GM18505 (cell line): ENCODE data around the gene NID1.

Experiments
- ATAC-seq: cut with Tn5 transposase; IDR thresholded peaks from one replicate; pipeline ENCODE4 v1.9.1; 2021; ENCODE audit not compliant: unreplicated experiment
- POLR2A ChIP-seq: IDR thresholded peaks from 4 replicates; pipeline ENCODE4 v1.6.1; 2011; ENCODE audit warnings: borderline replicate concordance; ENCODE audit not compliant: insufficient read depth, insufficient read length; ENCODE audit errors: extremely low read depth

NID1 gene, protein sequence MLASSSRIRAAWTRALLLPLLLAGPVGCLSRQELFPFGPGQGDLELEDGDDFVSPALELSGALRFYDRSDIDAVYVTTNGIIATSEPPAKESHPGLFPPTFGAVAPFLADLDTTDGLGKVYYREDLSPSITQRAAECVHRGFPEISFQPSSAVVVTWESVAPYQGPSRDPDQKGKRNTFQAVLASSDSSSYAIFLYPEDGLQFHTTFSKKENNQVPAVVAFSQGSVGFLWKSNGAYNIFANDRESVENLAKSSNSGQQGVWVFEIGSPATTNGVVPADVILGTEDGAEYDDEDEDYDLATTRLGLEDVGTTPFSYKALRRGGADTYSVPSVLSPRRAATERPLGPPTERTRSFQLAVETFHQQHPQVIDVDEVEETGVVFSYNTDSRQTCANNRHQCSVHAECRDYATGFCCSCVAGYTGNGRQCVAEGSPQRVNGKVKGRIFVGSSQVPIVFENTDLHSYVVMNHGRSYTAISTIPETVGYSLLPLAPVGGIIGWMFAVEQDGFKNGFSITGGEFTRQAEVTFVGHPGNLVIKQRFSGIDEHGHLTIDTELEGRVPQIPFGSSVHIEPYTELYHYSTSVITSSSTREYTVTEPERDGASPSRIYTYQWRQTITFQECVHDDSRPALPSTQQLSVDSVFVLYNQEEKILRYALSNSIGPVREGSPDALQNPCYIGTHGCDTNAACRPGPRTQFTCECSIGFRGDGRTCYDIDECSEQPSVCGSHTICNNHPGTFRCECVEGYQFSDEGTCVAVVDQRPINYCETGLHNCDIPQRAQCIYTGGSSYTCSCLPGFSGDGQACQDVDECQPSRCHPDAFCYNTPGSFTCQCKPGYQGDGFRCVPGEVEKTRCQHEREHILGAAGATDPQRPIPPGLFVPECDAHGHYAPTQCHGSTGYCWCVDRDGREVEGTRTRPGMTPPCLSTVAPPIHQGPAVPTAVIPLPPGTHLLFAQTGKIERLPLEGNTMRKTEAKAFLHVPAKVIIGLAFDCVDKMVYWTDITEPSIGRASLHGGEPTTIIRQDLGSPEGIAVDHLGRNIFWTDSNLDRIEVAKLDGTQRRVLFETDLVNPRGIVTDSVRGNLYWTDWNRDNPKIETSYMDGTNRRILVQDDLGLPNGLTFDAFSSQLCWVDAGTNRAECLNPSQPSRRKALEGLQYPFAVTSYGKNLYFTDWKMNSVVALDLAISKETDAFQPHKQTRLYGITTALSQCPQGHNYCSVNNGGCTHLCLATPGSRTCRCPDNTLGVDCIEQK

DNA sequence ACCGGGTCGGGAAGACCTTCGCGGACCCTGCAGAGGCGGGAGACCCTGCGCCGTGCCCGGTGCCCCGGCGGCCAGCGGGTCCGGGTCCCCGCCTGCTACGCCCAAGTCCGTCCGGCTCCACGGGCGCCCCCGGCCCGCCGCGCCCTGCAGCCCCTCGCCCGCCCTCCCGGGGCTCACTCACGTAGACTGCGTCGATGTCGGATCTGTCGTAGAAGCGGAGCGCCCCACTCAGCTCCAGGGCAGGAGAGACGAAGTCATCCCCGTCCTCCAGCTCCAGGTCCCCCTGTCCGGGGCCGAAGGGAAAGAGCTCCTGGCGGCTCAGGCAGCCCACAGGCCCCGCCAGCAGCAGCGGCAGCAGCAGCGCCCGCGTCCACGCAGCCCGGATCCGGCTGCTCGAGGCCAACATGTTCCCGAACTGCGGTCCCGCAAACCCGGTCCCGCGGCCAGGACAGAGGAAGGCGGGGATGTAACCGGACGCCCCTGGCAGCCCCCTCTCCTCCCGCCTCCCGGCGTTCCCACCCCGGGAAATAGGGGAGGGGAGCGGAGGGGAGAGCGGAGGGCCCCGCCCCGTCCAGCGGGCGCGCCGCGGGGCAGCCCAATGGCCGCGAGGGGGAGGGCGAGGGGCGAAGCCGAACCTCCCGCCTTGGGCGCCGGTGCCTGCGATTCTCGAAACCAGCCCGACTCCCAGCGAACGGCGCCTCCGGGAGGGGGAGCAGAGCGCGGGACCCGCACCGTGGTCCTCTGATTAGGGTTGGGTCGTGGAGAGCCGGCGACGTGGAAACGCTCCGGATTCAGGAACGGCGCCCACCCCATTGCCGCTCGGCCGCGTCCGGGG, at the start of gene NID1:
Gene NID1 (minus strand): TSS at position 417 of the 835 bp plus-strand sequence. CDS start 11 bp downstream, at position 406.
- ATAC-seq = no peak

GRCh38 chr1:236114076-236114747, 49.3 kb upstream of the NID1 start:
- TF ChIP-seq POLR2A = no peak

More for the DNA sequence above, at the start of gene NID1:
- no peak for TF ChIP-seq POLR2A

DNA sequence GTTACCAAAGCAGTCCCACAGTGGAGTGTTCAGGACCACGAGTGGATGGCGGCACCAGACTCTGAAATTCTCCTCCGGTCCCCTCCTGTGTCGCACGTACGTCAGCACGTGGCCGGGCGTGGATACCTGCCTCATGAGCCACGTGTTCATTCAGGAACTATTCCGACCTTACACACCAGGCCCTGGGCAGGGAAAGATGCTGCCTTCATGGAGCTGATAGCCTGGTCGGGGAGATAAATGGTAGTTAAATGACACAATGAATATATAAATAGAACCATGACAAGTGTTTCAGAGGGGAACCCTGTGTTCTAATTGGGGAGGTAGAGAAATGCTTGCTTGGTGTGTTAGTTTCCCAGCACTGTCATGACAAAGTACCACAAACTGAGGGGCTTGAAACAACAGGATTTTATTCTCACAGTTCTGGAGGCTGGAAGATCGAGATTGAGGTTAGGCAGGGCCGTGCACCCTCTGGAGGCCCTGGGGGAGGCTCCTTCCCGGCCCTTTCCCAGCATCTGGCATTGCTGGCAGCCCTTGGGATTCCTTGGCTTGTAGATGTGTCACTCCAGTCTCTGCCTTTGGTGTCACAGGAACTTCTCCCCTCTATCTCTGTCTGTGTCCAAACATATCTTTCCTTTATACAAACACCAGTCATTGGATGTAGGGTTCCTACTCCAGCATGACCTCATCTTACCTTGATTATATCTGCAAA, 48.6 kb upstream of the NID1 start:
- TF ChIP-seq POLR2A = no peak
- ATAC-seq = no peak

More at GRCh38 chr1:236114076-236114747, 49.3 kb upstream of the NID1 start:
- ATAC-seq = no peak

- no peak for ATAC-seq
- TF ChIP-seq POLR2A = no peak
Observed at GRCh38 chr1:236112332-236112627, 47.4 kb upstream of the NID1 start.

DNA sequence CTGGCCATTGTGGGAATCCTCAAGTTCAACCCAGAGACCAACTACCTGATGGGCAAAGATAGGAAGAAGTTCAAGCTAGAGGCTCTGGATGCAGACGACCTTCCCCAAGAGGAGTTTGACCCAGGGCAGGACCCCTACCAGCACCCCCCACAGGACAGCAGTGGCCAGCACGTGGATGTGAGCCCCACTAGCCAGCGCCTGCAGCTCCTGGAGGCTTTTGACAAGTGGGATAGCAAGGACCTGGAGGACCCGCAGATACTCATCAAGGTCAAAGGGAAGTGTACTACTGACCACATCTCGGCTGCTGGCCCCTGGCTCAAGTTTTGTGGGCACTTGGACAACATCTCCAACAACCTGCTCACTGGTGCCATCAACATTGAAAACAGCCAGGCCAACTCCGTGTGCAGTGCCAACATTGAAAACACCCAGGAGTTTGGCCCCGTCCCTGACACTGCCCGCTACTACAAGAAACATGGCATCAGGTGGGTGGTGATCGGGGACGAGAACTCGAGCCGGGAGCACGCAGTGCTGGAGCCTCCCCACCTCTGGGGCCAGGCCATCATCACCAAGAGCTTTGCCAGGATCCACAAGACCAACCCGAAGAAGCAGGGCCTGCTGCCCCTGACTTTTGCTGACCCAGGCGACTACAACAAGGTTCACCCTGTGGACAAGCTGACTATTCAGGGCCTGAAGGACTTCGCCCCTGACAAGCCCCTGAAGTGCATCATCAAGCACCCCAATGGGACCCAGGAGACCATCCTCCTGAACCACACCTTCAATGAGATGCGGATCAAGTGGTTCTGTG, 46.8 kb upstream of the NID1 start:
- ATAC-seq = no peak

DNA sequence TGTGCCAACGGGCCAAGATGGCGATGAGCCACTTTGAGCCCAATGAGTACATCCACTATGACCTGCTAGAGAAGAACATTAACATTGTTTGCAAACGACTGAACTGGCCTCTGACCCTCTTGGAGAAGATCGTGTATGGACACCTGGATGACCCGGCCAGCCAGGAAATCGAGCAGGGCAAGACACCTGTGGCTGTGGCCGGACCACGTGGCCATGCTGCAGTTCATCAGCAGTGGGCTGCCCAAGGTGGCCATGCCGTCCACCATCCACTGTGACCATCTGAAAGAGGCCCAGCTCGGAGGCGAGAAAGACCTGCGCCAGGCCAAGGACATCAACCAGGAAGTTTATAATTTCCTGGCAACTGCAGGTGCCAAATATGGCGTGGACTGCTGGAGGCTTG, 45.2 kb upstream of the NID1 start:
- no peak for ATAC-seq
- TF ChIP-seq POLR2A = no peak

More for the DNA sequence above, 46.8 kb upstream of the NID1 start:
- TF ChIP-seq POLR2A = no peak

GRCh38 chr1:236108027-236108648, 43.2 kb upstream of the NID1 start:
- no peak for TF ChIP-seq POLR2A
- ATAC-seq = no peak

DNA sequence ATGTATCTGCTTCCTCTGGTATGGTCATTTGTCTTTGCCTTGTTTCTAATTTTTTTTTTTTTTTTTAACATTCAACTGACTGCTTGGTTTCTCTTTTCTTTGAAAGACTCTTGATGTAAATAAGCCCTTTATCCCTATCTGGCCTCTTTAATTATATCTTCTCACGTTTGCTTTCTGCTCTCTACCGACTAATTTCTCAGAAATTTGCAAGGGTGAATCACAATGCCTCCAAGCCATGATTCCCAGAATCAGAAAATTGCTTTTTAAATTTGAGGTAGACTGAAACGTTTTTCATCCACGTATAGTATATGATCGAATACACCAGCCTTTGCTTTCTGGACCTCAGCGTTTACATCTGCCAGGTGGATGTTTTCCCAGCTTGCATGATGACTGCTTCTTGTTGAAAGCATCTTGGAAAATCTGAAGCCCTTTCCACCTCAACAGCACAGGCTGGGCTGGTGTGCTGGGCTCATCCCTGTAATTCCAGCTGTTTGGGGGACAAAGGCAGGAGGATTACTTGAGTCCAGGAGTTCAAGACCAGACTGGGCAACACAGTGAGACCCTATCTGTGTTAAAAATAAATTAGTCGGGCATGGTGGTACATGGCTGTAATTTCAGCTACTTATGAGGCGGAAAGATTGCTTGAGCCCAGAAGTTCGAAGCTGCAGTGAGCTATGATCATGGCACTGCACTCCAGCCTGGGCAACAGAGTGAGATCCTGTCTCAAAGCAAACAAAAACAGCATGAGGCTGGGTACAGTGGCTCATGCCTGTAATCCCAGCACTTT, 42.4 kb upstream of the NID1 start:
- no peak for TF ChIP-seq POLR2A
- no peak for ATAC-seq

GRCh38 chr1:236103646-236104218, 38.8 kb upstream of the NID1 start:
- TF ChIP-seq POLR2A = no peak

More at GRCh38 chr1:236103646-236104218, 38.8 kb upstream of the NID1 start:
- ATAC-seq = no peak
